Stimulated activated CD4-positive, alpha-beta T cell treated with anti-CD3 and anti-CD28 coated beads, Interleukin-12 subunit alpha, Interleukin-12 subunit beta, amount 100 ng/mL, for 48 hours (primary cell): ENCODE measurements around the gene ANKLE2.
"Not testable (repeated sequence)": the region's sequence is repeated elsewhere in the genome, so short reads cannot be mapped to it uniquely, and the experiment has no call there.

Experiments
- DNase-seq, 3 donors: peaks; one replicate each; pipeline ENCODE4 v3.0.0-alpha.2; 2020; ENCODE audit warnings: low read depth in 2 of 3, low spot score in 1 of 3

ANKLE2 gene

DNA sequence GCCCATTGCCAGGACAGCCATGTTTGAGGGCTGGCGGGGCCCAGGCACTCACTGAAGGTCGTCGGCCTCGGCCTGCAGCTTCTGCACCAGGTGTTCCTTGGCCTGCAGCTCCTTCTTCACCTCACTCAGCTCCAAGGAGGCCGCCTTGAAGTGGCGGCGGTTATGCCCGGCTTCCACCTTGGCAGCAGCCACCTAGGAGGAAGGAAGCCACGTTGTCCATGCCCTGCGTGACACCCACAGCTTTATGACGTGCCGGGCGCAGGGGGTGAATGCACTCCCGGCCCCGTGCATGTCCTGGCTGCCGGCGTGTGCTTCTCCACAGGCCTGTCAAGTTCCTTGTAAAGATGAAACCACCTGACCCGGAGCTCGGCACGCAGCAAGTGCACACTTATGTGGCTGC lies 16.0 kb upstream of the ANKLE2 start:
- DNase-seq = no peak

DNA sequence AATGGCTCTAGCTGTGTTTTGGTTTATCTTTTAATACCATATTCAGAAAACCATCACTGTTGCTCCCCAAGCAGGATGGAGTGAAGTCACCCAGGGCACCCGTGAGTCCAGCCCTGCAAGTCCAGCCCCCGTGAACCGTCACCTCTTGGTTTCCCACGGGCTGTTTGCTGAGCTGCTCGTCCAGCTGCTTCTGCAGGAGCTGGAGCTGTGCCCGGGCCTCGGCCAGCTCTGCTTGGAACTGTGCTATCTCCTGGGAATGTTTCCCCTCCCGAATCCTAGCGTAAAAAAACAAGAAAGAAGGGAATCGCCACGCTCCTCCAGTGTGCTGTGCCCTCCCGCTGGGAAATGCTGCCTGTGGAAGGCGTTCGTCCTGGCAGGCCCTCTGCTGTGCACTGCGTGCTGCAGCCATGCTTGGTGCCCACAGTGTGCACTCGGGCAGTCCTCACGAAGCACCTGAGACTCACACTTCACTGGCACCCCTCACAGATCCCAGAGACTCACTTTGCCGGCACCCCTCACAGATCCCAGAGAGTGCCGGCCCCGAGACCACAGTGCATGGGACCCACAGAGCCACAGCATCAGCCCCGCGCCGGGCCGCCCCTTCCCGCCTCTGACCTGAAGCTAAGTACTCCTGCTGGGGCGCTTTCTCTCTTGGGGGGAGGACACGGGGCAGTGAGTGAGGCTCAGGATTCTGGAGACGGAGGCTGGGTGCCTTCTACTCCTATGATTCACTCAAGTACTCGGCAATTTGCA lies 15.4 kb upstream of the ANKLE2 start:
- no peak for DNase-seq

GRCh38 chr12:132776230-132776625 lies 14.6 kb upstream of the ANKLE2 start:
- DNase-seq = not testable (repeated sequence)

DNA sequence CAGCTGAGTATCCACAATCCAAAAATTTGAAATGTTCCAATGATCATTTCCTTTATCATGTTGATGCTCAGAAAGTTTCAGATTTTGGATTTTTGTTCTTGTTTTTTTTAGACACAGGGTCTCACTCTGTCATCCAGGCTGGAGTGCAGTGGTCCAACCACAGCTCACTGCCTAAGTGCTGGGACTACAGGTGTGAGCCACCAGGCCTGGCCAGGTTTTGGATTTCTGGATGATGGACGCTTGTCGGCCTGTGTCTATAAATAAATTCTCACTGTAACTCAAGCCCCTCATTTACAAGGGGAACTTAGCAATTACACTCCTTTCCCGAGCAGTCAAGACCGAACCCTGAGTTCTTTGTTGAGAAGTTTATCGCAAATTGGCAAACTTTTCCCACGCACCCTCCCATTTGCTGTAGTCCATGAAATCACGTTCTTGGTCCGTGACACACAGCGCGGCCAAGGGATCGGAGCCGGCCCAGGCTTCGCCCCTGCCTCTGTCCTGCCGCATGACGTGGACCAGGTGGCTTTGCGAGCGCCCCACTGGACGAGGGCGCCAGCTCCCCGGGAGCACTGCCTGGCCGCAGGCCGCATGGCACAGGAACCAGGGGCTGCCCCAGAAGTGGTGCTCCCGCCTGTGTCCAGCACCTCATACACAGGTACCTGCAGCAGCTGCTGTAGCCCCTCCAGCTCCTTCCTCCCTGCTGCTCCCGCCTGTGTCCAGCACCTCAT lies 14.0 kb upstream of the ANKLE2 start:
- DNase-seq = no peak

GRCh38 chr12:132774646-132775275 lies 13.1 kb upstream of the ANKLE2 start:
- no peak for DNase-seq

GRCh38 chr12:132774159-132774558 lies 12.5 kb upstream of the ANKLE2 start:
- DNase-seq = no peak

DNA sequence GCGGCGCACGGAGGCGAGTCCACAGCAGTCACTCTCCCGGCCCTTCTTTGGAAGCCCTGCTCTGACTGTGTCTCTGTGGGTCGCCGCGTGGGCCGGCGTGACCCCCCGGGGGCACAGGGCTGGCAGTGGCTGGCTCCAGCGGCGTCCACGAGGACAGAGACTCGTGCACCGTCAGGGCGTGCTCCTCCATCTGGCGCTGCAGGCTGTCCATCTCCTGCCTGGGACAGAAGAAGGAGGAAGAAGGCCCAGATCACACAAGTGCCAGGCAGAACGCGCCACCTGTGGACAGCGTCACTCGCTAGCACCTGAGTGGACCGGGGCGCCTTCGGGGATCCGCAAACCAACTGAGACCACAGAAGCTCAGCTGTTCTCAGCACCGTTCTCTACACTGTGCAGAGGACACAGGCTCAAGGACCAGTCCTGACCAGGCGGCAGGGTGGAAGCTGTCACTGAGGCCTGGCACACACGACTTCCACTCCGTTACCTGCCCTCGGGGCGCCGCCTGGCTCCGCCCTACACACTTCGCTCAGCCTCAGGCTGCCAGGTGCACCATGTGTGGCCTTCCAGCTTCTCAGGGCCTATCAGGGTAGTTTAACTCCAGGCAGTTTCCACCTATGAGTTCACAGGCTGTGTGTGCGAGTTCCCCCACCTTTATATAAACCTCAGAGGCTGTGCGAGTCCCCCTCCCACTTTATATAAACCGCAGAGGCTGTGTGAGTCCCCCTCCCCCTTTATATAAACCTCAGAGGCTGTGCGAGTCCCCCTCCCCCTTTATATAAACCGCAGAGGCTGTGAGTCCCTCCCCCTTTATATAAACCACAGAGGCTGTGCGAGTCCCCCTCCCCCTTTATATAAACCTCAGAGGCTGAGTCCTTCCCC lies 11.7 kb upstream of the ANKLE2 start:
- no peak for DNase-seq

DNA sequence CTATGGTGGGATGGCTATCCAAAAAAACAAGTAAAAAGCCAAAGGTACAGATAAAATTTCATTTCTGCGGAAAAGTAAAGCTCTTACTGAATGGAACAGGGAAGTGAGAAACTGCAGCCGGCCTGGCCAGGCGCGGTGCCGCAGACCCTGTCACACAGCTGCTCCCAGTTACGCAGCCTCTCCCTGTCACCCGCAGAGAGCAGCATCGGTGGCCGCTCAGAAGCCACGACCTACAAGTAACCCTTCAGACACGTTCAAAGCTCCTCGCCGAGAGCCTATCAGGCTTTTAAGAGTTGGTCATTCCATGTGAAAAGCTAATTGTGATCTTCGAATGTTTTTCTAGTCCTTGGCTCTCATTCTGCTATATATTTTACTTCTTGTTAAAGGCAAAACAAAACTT lies 11.0 kb upstream of the ANKLE2 start:
- no peak for DNase-seq

DNA sequence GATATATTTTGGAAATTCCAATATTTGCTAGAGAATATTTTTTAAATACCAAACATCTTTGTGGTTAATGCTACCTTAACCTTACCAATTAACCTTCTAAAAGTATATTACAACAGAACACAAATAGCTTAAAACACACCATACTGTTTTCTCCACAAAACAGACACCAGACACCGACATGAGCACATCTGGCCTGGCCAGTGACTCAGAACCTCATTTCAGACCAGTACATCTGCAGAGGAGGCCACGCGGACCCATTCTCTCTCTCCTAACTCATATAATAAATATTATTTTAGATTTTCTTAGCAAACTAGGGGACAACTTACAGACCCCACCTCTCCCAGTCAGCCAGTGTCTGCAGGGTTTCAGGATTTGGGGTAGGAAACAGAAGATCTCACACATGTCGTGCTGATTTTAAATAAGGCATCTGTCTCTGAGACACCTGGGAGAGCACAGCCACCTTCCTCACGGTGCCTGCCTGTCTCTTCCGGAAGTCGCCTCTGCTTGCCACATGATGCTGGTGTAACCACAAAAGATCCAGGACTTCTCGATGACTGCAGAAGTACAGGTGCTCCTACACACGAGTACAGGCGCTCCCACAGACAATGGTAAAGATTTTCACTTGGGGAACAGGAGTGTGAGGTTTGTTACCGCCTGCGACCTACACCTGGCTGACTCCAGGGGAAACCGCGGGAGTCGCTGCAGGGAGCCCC lies 9.7 kb upstream of the ANKLE2 start:
- DNase-seq = no peak

GRCh38 chr12:132766380-132767085 lies 4.9 kb upstream of the ANKLE2 start:
- no peak for DNase-seq

DNA sequence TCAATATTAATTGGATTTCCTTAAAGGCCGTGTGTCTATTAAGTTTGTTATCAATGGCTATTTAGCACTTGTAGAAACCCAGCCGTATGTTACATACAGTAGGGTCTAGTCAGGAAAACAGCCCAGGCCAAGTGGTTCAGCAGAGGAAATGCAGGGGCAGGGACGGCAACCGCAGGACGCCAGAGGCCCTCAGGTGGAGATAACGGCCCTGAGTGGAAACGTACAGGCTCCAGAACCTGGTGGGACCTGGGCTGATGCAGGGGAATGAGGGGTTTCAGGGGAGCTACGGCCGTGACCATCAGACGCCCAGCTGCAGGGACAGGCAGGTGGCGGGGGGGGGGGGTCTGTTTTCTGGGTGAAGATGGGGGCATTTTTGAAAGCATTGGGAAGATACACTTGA lies 3.7 kb upstream of the ANKLE2 start:
- DNase-seq = no peak

- DNase-seq = no peak
Measured at GRCh38 chr12:132764231-132764630, 2.6 kb upstream of the ANKLE2 start.

GRCh38 chr12:132761921-132762583 lies 420 bp upstream of the ANKLE2 start:
- peak; percentile 64 to 80 (median 68) for DNase-seq

DNA sequence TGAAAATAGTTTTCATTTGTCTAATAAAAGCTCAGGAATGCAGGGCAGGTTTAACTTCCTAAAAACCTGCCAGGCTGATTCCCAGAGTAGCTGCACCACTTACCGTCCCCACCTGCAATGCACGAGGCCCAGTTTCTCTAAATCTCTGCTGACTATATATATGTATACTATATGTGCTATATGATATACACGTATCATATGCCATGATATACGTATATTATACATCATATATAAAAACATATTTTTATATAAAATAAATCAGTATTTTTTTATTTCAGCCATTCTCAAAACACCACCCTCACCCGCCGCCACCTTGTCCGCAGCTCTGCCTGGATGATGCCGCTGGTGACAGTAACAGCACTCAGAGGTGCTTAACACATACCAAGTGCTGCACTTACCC lies 2.3 kb downstream of the ANKLE2 start:
- DNase-seq = no peak

- not testable (repeated sequence) for DNase-seq
Measured at GRCh38 chr12:132758825-132759224, 2.8 kb downstream of the ANKLE2 start.

GRCh38 chr12:132754160-132754932 lies 7.3 kb downstream of the ANKLE2 start:
- DNase-seq = no peak

- not testable (repeated sequence) for DNase-seq
Measured at GRCh38 chr12:132753670-132754069, 8.0 kb downstream of the ANKLE2 start.

- no peak for DNase-seq
Measured at GRCh38 chr12:132748319-132748718, 13.3 kb downstream of the ANKLE2 start.

DNA sequence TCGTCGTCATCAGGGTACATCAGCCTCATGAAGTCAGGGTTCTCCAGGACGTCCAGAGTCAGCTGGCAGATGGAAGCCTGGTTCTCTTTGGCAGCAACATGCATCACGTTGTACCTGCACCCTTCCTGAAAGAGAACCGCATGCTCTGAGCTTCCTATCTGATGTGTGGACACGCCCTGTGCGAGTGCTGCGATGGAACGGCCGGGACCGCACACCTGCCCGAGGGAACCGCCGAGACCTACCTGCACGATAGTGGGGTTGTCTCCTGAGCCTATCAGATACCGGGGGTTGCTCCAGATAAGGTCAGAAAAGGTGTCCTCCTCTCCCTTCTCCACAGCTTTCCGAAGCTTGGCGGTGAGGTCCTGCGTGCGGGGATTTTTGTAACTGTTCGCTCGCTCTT lies 13.7 kb downstream of the ANKLE2 start:
- no peak for DNase-seq
